Stimulated activated CD8-positive, alpha-beta memory T cell treated with anti-CD3 and anti-CD28 coated beads, Interleukin-12 subunit alpha, Interleukin-12 subunit beta, amount 100 ng/mL, for 1 hour (primary cell): ENCODE results near the gene NKIRAS2.

Experiments used
- DNase-seq: peaks from one replicate; pipeline ENCODE4 v3.0.0-alpha.2; 2020; ENCODE audit warnings: low read depth

The NKIRAS2 gene

DNA sequence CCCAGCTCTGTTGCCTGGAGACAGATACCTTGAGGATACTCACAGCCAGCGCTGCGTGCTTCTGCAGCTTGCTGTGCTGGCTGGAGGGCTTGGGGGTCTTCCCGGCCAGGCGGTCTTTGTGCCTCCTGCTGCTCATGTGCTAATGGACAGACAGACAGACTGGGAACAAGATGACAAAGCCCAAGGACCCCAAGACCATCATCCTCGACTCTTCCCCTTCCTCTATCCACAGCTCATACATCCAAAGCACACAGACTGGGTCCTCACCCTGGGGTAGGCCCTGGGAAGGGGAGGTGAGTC lies 7.7 kb downstream of the NKIRAS2 start:
- DNase-seq: no peak

- no peak for DNase-seq
Measured at GRCh38 chr17:42027961-42028790, 8.3 kb downstream of the NKIRAS2 start.

DNA sequence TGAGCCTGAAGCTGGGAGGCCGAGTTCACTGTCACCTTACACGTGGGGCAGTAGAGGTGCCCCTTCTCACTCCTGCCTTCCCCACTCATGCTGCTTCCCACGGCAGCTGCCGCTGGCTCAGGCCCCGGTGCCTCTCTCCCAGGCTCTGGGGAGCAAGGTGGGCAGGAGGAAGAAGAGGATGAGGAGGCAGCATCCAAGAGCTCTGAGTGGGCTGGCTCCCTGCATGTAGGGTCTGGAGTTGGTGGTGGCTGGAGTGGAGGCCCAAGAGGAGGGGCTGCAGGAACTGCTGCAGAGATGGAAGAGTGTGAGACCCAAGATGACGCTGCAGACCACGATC lies 8.9 kb downstream of the NKIRAS2 start:
- no peak for DNase-seq

DNA sequence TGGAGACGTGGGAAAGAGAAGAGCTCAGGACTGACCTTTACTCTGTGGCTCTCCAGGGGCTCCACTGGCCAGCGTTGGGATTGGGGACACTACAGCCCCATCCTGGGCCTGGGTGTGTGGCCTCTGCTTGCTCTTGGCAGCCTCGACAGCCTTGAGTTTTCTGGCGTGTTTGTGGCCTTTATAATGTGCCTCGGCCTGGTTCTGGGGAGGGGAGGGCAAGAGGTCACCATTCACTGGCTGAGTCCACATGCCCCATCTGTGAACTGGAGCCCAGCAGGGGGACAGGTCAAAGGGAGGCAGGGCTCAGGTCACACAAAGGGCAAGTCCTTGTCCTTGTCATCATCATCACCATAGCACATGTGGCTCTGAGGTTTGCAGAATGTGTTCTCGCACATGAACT lies 11.7 kb downstream of the NKIRAS2 start:
- DNase-seq: no peak

DNA sequence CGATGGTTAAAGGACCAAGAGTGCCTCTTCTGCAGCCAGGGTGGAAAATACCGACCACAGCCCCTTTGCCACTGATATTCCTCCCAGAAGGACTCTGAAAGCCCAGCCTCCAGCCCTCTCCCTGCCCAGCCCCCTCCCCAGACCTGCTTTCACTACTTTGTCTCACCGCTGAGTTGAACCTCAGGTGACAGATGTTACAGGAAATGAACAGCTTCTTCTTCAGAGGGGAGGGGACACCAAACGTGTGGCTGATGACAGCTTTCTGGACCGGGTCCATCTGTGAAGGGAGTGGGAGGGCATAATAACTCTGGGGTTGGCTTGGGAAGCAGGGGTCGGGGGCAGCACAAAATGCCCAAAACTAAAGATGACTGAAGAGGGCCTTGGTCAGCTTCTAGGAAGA lies 14.2 kb downstream of the NKIRAS2 start:
- no peak for DNase-seq

- DNase-seq: no peak
Measured at GRCh38 chr17:42038221-42038973, 18.5 kb downstream of the NKIRAS2 start.

DNA sequence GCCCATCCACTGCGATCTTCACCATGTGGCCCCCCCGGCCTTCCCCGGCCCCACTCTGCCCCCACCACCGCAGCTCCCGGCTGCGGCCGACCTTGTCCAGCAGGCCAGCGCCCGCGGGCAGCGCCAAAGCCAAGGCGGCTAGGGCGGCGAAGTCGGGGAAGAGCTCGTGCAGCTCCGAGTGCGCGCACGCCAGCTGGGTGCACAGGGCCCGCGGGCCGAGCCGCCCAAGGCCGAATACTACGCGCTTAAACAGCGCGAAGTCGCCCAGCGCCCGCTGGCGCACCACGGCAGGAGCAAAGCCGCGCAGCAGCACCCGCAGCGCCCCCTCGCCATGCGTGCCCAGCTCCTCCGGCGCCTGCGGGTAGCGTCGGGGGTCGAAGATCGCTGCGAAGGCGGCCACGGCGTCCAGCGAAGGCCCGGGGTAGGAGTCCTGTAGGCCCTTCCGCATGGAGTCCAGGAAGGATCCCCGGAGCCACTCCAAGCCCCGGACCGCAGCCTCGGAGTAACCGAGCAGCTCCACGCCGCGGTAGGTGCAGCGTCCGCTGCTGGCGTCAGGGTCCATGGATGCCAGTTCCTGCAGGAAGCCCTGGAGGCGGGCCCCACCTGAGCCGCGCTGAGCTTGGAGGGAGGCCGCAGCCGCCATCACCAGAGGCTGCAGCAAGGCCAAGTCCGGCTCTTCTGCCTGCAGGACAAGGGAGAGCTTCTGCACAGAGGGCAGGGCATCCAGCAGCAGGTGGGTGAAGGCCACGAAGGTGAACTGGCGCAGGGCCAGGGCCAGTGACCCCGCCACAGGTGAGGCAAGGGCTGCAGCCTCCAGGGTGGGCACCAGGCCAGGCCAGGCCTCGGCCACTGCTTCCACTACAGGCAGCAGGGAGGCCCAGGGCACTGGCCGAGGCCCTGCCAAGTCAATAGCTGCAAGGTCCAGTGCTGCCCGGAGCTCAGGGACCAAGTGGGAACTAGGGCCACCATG lies 20.2 kb downstream of the NKIRAS2 start:
- no peak for DNase-seq

GRCh38 chr17:42040818-42041217 lies 20.9 kb downstream of the NKIRAS2 start:
- DNase-seq: no peak

DNA sequence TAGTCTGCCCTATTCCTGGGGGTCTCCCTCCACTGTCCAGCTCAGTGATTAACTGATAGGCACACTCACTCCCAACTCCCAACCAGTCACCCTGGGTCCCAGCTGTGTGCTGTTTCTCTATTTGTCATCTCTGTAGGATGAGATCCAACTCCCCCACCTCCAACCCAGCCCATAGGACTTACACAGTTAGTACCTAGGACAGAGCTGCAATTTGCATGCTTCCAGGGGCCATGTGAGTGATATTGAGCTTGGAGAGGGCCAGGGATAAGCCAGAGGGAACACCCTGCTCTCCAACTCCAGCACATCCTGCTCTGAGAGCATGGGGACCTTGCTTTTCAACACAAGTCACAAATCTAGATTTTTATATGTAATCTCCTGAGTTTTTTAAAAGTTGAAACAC lies 21.7 kb downstream of the NKIRAS2 start:
- DNase-seq: no peak

- DNase-seq: no peak
Measured at GRCh38 chr17:42042598-42043319, 22.9 kb downstream of the NKIRAS2 start.

GRCh38 chr17:42045719-42046118 lies 25.8 kb downstream of the NKIRAS2 start:
- DNase-seq: no peak

GRCh38 chr17:42047343-42047742 lies 27.5 kb downstream of the NKIRAS2 start:
- no peak for DNase-seq

- DNase-seq: no peak
Measured at GRCh38 chr17:42049834-42050392, 30.0 kb downstream of the NKIRAS2 start.

DNA sequence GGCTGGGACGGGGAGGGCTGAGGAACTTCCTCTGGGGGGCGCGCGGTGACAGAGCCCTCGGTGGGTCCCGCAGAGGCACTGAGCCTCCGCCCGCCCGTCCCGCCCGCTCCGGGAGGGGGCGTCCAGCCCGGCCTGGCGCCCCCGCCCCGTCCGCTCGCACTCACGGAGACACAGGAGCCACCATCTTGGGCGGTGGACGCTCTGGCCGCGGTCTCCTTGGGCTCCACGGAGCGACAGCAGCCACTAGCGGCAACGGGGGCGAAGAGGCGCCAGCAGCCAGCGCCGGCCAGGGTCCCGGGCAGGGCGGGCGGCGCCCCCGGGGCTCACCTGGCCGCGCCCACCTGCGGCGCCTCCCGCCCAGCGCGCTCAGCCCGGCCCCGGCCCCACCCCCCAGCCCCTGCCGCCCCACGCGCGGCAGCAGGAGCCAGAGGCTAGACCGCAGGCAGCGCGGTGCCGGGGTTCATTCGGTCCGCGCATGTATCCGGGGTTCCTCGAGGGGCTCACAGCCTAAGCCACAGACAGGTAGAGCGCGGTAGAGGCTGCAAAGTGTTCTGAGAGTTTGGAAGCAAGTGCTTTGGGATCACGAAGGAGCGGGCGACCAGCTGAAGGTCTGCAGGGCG lies 30.6 kb downstream of the NKIRAS2 start, which contains the start of gene C17orf113:
Gene C17orf113 (minus strand): TSS at position 209 of the 620 bp plus-strand sequence. CDS start 7,225 bp downstream, outside the sequence.
- DNase-seq: peak; percentile 20

- DNase-seq: no peak
Measured at GRCh38 chr17:42051013-42051400, 31.1 kb downstream of the NKIRAS2 start.

- no peak for DNase-seq
Measured at GRCh38 chr17:42051645-42052044, 31.8 kb downstream of the NKIRAS2 start.

DNA sequence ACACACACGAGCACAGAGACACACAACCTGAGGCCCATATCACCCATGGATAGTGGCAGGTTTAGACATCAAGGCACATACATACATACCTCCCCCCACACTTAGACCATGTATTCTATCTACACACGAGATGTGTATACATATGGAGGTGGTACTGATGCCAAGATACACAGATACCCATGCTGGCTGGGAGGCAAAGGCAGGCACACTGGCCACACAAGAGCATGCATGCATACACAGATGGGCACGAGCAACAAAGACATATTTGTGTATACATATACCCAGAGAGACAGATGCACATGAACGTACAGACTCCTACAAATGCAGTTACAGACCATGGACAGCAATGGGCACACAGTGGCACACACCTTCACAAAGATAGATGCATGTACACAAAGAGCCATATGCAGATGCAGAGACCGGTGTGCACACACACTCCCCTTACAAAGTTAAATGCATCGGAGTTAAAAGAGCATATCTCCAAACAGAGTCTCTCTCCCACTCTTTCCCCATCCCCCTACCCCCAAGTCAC lies 32.5 kb downstream of the NKIRAS2 start:
- DNase-seq: no peak

- DNase-seq: no peak
Measured at GRCh38 chr17:42053731-42054500, 34.0 kb downstream of the NKIRAS2 start.

DNA sequence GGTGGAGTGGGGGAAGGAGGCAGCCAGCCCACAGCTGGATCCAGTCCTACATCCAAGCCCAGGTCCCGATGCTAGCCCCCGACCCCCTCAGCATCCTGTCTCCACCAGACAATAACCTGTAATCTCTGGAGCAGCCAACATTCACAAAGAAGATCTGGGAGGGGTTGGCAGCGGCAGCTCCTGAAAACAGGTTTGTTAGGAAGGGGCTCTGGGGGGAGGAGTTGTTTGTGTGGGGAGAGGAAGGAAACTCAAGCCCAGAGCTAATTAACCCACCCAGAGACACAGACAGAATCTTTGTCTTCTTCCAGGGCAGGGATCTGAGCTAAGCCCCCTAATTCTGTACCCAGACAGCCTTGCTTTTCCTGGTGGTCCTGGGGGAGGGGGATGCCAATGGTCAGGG lies 35.1 kb downstream of the NKIRAS2 start:
- no peak for DNase-seq

GRCh38 chr17:42055496-42055895 lies 35.6 kb downstream of the NKIRAS2 start:
- DNase-seq: no peak
